Esophagus muscularis mucosa (tissue), 3 donors: Measurements from ENCODE around the gene PIP5K1B.
"Not testable (repeated sequence)": the region's sequence is repeated elsewhere in the genome, so short reads cannot be mapped to it uniquely, and the experiment has no call there.

ENCODE experiments used
- CTCF ChIP-seq, 3 experiments: fragments of 200-600 bp in 2 of 3; fragments of 450-650 bp in 1 of 3; sonication (generic) in 2 of 3; IDR thresholded peaks; one replicate each; pipeline ENCODE4 v1.5.1; 2017 to 2019; ENCODE audit warnings: antibody characterized with exemption in 3 of 3, mild to moderate bottlenecking in 2 of 3, moderate library complexity in 1 of 3
- POLR2AphosphoS5 ChIP-seq, 2 donors: sonication (generic); formaldehyde crosslinking; IDR thresholded peaks; one replicate each; pipeline ENCODE4 v1.6.1; 2017; ENCODE audit warnings: antibody characterized with exemption in 2 of 2

GRCh38 chr9:68699625-68700024 is 5.4 kb upstream of the PIP5K1B start:
- not testable (repeated sequence) for TF ChIP-seq CTCF, POLR2AphosphoS5 (IDR thresholded peaks at IDR 0.05)
